ENCODE data around the gene LMO3.

Gene LMO3

DNA sequence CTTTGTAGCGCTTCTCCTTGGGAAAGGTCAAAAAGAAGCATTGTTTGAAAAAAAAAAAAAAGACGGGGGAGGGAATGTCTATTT is at the start of gene LMO3:
Gene LMO3 (minus strand): TSS at position 46 of the 84 bp plus-strand sequence. CDS start 5,302 bp downstream, outside the sequence.
- FAIRE-seq (no peak), DNase-seq (ENCODE audit: insufficient read length, low spot score) (no peak)

- no peak for FAIRE-seq
- DNase-seq (ENCODE audit: insufficient read length, low spot score), result no peak
These were observed 30.6 kb upstream of the LMO3 start for GRCh38 chr12:16636435-16637055.

- DNase-seq (ENCODE audit: insufficient read length, low spot score), result no peak
- FAIRE-seq, result no peak
These were observed 28.8 kb upstream of the LMO3 start for GRCh38 chr12:16634786-16635185.

DNA sequence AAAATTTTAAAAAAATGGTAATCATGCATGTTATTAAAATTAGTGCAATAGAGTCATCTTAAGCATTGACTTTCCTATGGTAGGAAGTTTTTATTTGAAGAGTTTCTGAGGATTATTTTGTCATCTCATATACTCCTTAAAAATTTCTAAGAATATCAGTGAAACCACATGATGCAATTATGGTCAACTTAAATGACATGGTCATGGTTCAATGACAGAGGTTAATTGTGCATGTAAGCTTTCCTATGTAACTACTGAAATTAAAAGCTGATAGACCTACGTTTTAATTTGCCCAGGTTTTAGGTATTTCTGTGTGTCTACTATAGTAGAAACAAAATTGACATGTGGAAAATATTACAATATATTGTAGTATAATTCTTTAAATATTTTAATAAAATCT is 21.0 kb upstream of the LMO3 start:
- FAIRE-seq, result no peak
- DNase-seq (ENCODE audit: insufficient read length, low spot score), result no peak

DNA sequence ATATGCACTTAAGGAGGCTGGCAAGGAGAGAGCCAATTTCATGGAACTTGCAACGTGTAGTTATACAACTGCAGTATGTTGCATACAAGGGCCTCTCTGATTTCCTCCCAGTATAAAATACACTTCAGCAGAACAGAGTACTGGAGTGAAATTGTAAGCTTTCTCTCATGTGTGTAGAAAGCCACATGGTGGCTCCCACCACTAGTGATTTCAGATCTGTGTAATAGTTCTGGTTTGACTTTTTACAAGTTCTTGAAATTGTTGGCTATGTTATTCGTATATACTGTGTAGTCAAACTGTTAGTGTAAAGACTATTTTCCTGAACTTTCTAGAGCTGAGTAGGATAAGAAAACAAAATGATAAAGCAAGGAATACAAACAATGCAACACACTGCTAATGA is 16.4 kb upstream of the LMO3 start:
- DNase-seq (ENCODE audit: insufficient read length, low spot score), result no peak
- no peak for FAIRE-seq

DNA sequence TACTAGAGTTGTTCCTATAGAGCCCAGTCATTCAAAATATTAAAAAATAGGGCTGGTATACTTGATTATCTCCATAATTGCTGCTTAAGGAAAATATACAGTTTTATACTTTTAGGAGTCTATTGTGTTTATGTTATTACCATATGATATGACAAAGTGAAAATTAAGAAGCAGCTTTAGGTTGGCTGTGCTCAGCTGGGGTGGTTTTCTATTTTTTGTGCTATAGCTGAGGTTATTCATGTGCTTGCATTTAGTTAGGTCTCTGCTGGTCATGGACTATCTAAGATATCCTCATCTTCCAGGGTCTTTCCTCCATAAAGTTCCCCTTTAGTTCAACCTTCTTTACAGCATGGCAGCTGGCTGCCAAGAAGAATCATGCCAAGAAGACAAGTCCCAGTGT is 13.6 kb upstream of the LMO3 start:
- DNase-seq (ENCODE audit: insufficient read length, low spot score) (no peak), FAIRE-seq (no peak)

- no peak for DNase-seq (ENCODE audit: insufficient read length, low spot score)
- no peak for FAIRE-seq
These were observed 12.3 kb upstream of the LMO3 start for GRCh38 chr12:16618256-16618655.

GRCh38 chr12:16613199-16613598 is 7.2 kb upstream of the LMO3 start:
- no peak for FAIRE-seq
- DNase-seq (ENCODE audit: insufficient read length, low spot score), result no peak

GRCh38 chr12:16612647-16613046 is 6.7 kb upstream of the LMO3 start:
- FAIRE-seq (no peak), DNase-seq (ENCODE audit: insufficient read length, low spot score) (no peak)

GRCh38 chr12:16611146-16611545 is 5.2 kb upstream of the LMO3 start:
- FAIRE-seq, result no peak
- DNase-seq (ENCODE audit: insufficient read length, low spot score), result no peak

GRCh38 chr12:16610743-16611142 is 4.8 kb upstream of the LMO3 start:
- DNase-seq (ENCODE audit: insufficient read length, low spot score) (no peak), FAIRE-seq (no peak)

DNA sequence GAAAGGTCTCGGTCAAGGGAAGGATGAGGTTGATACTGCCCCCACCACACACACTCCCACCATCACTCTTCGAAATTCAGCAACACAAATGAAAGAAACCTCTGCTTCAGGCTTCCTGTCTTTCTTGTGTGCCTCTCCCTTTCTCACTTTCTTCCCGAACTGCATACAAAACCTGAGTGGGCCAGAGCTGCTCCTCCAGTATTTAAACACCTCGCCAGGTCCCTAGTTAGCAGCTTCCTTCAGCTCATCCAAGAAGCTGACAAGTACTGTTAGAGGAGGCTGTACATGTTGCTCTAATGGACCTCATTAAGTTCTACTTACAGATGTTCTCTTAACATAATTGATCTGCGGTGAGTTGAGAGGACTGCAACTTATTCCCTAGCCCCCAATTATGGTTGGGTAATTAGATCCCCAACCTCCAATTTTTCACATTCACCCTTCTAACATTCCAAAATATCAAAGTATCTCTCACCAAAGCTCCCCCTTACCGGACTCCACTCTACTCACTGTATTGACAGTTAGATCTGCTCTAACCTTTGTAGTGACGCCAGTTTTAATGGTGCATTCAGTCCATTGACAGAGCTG is 4.1 kb upstream of the LMO3 start:
- FAIRE-seq (no peak), DNase-seq (ENCODE audit: insufficient read length, low spot score) (no peak)

DNA sequence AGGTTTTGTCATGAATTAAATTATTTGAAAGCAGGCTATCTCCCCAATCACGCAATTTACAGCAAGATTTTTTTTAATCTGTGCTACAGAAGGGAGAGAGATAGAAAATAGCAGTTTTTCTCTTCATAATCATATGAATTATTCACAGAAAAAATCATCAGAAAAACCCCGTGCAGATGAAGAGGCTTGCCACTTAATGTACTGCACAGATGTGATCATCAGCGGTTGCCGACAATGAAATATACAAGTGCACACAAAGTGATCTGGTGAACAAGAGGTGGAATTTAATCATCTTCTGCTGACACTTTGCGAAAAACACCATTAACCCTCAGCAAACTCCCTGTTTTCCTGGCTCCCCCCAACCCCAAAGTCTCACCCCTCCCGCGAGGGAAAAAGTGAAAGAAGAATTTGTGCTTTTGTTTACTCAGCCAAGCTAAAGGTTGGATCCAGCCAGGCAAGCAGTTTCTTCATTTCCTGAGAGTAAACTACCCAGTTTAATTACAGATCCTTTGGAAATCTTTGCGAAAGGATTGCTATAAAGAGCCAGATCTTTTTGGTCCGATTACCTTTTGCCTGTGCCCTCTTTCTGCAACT is 3.1 kb upstream of the LMO3 start:
- FAIRE-seq (no peak), DNase-seq (ENCODE audit: insufficient read length, low spot score) (no peak)

GRCh38 chr12:16607906-16608775 is 2.2 kb upstream of the LMO3 start:
- FAIRE-seq (no peak), DNase-seq (ENCODE audit: insufficient read length, low spot score) (no peak)

DNA sequence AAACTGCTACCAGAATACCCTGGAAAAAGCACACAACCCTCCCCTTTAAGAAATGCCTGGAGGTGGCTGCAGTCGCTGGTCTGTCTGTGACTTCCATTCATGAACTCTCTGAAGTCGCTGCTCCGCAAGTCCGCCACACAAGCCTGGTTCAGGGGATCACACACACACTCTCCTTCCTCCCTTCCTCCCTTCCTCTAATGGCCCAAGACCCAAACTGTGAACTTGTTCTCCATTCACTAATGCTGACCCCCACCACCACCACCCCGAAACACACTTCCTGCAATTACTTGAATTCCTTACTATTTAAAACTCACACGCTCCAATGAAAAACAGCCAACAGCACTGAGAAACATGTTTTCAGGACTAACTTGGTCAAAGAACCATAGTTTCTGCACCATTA is 1.0 kb upstream of the LMO3 start:
- DNase-seq (ENCODE audit: insufficient read length, low spot score), result no peak
- no peak for FAIRE-seq

GRCh38 chr12:16606201-16606849 is 363 bp upstream of the LMO3 start:
- FAIRE-seq, result no peak

DNA sequence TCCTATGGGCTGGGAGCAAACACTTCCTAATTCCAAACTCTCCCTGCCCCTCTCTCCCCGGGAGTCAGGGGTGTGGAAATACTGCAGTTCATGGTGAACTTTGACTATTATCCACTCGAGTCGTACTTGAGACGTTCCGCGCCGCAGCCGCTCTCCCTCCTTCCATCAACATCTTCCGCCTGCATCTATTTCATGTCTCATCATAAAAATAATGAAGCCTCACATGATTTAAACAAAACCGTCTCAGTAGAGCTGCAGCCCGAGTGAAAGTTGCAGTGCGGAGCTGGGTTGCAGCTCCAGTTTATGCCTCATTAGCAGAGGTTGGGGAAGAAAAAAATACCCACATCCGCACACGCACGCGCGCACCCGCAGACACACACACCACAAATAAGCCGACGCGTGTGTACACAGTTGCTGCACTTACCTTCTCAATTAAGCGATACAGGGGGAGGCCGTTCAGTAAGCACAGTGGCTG is 283 bp downstream of the LMO3 start:
- DNase-seq (ENCODE audit: insufficient read length, low spot score) (no peak), FAIRE-seq (no peak)

More at GRCh38 chr12:16606201-16606849, 363 bp upstream of the LMO3 start:
- no peak for DNase-seq (ENCODE audit: insufficient read length, low spot score)

GRCh38 chr12:16604596-16605252 is 1.2 kb downstream of the LMO3 start:
- DNase-seq (ENCODE audit: insufficient read length, low spot score) (no peak), FAIRE-seq (no peak)

GRCh38 chr12:16603916-16604575 is 1.9 kb downstream of the LMO3 start:
- no peak for DNase-seq (ENCODE audit: insufficient read length, low spot score)
- FAIRE-seq, result no peak

DNA sequence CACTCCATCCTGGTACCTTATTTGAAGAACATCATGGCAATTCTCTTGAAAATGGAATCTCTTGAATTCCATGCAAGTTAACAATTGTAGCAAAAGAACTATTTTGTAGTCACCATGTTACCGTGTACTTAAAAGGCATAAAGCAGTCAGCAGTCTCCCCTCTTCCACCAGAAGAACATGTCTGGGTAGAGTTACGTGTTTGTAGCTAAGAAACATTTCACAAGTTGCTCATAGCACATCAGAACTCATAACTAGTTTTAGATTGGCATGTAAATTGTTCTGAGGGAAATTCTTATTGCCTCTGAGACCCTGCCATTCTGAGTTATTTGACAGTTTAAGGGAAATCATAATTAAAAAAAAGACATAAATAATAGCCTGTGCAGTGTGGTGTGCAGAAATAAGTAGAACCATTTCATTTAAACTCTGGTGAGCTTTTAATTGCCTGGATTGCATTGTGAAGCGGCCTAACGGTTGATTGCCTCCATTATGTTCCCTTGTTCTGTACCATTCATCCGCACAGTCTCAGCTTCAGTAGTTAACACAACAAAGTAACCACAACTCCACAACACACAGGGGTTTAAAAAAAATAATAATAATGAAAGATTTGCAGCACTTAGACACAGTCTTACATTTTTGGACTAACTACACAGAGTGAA is 2.6 kb downstream of the LMO3 start:
- DNase-seq (ENCODE audit: insufficient read length, low spot score) (no peak), FAIRE-seq (no peak)
